Liver (tissue), 3 donors: ENCODE measurements around the gene C22orf42.

Source experiments
- CTCF ChIP-seq: fragments of 150-350 bp; IDR thresholded peaks from 2 replicates; pipeline ENCODE4 v1.5.1; 2017; ENCODE audit warnings: improper control_type of control experiment, low read depth, low read length; ENCODE audit not compliant: missing input control
- HNF4G ChIP-seq: IDR thresholded peaks from 2 replicates; pipeline ENCODE4 v1.6.1; 2016; ENCODE audit warnings: antibody characterized with exemption
- JUND ChIP-seq, 2 donors: IDR thresholded peaks; 2 replicates each; pipeline ENCODE4 v1.6.1; 2016; ENCODE audit warnings: antibody characterized with exemption in 2 of 2
- RAD21 ChIP-seq, 2 donors: IDR thresholded peaks; 2 replicates each; pipeline ENCODE4 v1.6.1; 2016; ENCODE audit warnings: antibody characterized with exemption in 2 of 2, mild to moderate bottlenecking in 2 of 2
- REST ChIP-seq: IDR thresholded peaks from 2 replicates; pipeline ENCODE4 v1.6.1; 2016; ENCODE audit warnings: antibody characterized with exemption, mild to moderate bottlenecking
- TAF1 ChIP-seq: conservative IDR thresholded peaks from 2 replicates; pipeline ENCODE4 v1.6.1; 2016; ENCODE audit warnings: antibody characterized with exemption, mild to moderate bottlenecking
- TF ChIP-seq, protein P1 (sequence below): IDR thresholded peaks from 2 replicates; pipeline ENCODE4 v1.6.1; 2016; ENCODE audit warnings: antibody characterized with exemption
- TF ChIP-seq, protein P2 (sequence below): IDR thresholded peaks from 2 replicates; pipeline ENCODE4 v1.6.1; 2016; ENCODE audit warnings: antibody characterized with exemption
- donor health status: healthy.
- donor health status: healthy.

- TF ChIP-seq CTCF (no peak), TAF1 (no peak), REST (no peak), JUND (IDR thresholded peaks at IDR 0.05) (no peak), RAD21 (IDR thresholded peaks at IDR 0.05) (no peak), HNF4G (no peak)
- TF ChIP-seq, protein P1, sequence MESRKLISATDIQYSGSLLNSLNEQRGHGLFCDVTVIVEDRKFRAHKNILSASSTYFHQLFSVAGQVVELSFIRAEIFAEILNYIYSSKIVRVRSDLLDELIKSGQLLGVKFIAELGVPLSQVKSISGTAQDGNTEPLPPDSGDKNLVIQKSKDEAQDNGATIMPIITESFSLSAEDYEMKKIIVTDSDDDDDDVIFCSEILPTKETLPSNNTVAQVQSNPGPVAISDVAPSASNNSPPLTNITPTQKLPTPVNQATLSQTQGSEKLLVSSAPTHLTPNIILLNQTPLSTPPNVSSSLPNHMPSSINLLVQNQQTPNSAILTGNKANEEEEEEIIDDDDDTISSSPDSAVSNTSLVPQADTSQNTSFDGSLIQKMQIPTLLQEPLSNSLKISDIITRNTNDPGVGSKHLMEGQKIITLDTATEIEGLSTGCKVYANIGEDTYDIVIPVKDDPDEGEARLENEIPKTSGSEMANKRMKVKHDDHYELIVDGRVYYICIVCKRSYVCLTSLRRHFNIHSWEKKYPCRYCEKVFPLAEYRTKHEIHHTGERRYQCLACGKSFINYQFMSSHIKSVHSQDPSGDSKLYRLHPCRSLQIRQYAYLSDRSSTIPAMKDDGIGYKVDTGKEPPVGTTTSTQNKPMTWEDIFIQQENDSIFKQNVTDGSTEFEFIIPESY = no peak
- TF ChIP-seq, protein P2, sequence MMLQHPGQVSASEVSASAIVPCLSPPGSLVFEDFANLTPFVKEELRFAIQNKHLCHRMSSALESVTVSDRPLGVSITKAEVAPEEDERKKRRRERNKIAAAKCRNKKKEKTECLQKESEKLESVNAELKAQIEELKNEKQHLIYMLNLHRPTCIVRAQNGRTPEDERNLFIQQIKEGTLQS = no peak
These were observed 40.2 kb upstream of the C22orf42 start for GRCh38 chr22:32199341-32199740.
